Measurements from ENCODE around the gene MLLT6. TPM values are rescaled to one million over a fixed set of nuclear protein-coding genes. Genes with fewer than 3 reads are reported as not detected.

MLLT6 gene
- polyA plus RNA-seq, 1 donor from 2014 or later, result 7.9 TPM

DNA sequence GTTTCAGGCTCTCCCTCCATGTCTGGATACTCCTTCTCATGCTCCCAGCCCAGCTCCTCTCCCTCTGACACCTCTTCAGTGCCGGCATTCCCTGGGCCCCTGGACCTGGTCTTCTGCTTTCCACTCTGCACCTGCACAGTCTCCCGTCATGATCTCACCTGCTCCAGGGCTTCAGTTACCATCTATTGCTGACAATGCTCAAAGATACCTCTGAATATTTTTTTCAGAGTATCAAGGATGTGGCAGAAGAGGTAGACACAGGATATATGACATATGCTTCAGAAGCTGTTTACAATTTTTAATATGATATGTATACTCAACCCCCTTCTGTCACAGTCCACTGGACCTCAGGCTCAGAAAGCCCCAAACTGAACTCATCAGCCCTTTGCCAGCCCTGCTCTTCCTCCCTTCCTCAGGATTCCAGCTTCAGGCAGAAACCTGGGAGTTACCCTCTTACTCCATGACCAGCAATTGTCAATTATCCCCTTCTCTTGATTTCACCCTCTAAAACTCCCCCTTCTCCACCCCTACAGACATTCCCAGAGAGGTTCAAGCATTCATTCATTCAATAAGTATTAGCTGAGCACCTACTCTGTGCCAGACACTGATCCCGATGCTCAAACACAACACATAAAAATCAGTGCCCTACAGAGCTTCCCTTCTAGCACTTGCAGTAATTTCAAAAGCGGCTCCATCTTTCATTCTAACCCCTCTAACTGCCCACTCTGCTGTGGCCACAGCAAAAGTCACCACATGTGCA is 7.8 kb upstream of the MLLT6 start:
- Mint-ChIP-seq H3K4me3 (no peak overlapping the region), H3K9me3 (no peaks in the 10 kb centered on the region), H3K27me3 (peaks cover 2% of the 10 kb centered on the region), H3K4me1 (peaks cover 5 to 16% (median 7%) of the 10 kb centered on the region in 3 donors), H3K36me3 (no peaks in the 10 kb centered on the region), H3K27ac (peak overlapping the region; percentile 7 to 32 (median 13))

- Mint-ChIP-seq H3K4me1 (peaks cover 7 to 16% (median 11%) of the 10 kb centered on the region in 3 donors), H3K36me3 (no peaks in the 10 kb centered on the region), H3K27me3 (peaks cover 2% of the 10 kb centered on the region), H3K4me3 (no peak overlapping the region), H3K9me3 (no peaks in the 10 kb centered on the region), H3K27ac (no peak overlapping the region)
Measured at GRCh38 chr17:38698760-38699159, 6.3 kb upstream of the MLLT6 start.

GRCh38 chr17:38701504-38702165 is 3.4 kb upstream of the MLLT6 start:
- Mint-ChIP-seq H3K9me3 (no peaks in the 10 kb centered on the region), H3K4me1 (peaks cover 14 to 19% (median 14%) of the 10 kb centered on the region in 3 donors), H3K4me3 (peak overlapping the region; percentile 76 to 86 (median 82)), H3K36me3 (no peaks in the 10 kb centered on the region), H3K27me3 (peaks cover 2% of the 10 kb centered on the region), H3K27ac (peak overlapping the region; percentile 82 to 95 (median 92))

DNA sequence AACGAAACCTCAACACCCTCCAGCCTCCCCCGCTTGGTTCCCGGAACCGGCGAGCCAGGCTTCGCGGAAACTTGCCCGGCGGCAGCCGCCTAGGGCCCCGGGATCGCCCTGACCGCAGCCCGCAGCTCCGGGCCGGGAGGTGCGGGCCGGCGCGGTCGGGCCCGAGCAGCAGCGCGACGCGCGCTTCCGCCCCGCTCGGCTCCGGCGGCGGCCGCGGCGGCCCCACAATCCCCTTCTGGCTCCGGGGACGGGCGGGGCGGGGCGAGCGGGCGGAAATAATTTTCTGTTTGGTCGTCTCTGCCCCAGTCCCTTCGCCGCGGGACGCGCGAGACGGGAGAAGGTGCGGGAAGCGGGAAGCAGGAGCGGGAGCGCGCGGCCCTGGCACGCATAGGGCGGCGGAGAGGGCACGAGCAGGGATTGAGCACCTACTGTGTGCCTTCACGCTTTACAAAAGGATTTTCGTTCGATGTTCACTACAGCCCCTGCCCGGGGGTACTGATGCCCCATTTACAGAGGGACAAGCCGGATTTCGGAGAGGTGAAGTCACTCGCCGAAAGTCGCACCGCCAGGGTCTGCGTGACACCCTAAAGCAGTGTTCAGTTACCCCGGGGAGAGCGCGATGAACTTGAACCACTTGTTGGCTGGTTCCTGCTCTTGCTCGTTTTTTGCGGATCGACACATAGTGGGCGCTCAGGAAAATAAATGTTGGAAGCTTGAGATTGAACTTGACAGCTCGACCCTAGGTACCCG is 2.7 kb upstream of the MLLT6 start:
- Mint-ChIP-seq H3K36me3 (no peaks in the 10 kb centered on the region), H3K9me3 (no peaks in the 10 kb centered on the region), H3K4me1 (peaks cover 17 to 23% (median 20%) of the 10 kb centered on the region in 3 donors), H3K4me3 (peak overlapping the region; percentile 76 to 98 (median 97)), H3K27me3 (peaks cover 2% of the 10 kb centered on the region), H3K27ac (peak overlapping the region; percentile 82 to 97 (median 92))

GRCh38 chr17:38702916-38703741 is 1.9 kb upstream of the MLLT6 start:
- Mint-ChIP-seq H3K36me3 (no peaks in the 10 kb centered on the region), H3K4me3 (peak overlapping the region; percentile 76 to 98 (median 97)), H3K27me3 (peaks cover 2% of the 10 kb centered on the region), H3K27ac (peak overlapping the region; percentile 82 to 97 (median 92)), H3K4me1 (peaks cover 20 to 30% (median 20%) of the 10 kb centered on the region in 3 donors), H3K9me3 (no peaks in the 10 kb centered on the region)

GRCh38 chr17:38703742-38704605 is 1.1 kb upstream of the MLLT6 start:
- Mint-ChIP-seq H3K27ac (peak overlapping the region; percentile 82 to 97 (median 92)), H3K27me3 (peaks cover 2% of the 10 kb centered on the region), H3K9me3 (no peaks in the 10 kb centered on the region), H3K4me3 (peak overlapping the region; percentile 76 to 98 (median 97)), H3K4me1 (peaks cover 20 to 31% (median 20%) of the 10 kb centered on the region in 3 donors), H3K36me3 (no peaks in the 10 kb centered on the region)

GRCh38 chr17:38705523-38705802 is 390 bp downstream of the MLLT6 start:
- no peaks in the 10 kb centered on the region for H3K9me3 Mint-ChIP-seq
- H3K27ac Mint-ChIP-seq, result peak overlapping the region in 1 of 3 donors; percentile 92
- H3K36me3 Mint-ChIP-seq, result no peaks in the 10 kb centered on the region
- peaks cover 2% of the 10 kb centered on the region for H3K27me3 Mint-ChIP-seq
- peaks cover 20 to 38% (median 22%) of the 10 kb centered on the region in 3 donors for H3K4me1 Mint-ChIP-seq
- H3K4me3 Mint-ChIP-seq, result peak overlapping the region; percentile 52 to 95 (median 84)

DNA sequence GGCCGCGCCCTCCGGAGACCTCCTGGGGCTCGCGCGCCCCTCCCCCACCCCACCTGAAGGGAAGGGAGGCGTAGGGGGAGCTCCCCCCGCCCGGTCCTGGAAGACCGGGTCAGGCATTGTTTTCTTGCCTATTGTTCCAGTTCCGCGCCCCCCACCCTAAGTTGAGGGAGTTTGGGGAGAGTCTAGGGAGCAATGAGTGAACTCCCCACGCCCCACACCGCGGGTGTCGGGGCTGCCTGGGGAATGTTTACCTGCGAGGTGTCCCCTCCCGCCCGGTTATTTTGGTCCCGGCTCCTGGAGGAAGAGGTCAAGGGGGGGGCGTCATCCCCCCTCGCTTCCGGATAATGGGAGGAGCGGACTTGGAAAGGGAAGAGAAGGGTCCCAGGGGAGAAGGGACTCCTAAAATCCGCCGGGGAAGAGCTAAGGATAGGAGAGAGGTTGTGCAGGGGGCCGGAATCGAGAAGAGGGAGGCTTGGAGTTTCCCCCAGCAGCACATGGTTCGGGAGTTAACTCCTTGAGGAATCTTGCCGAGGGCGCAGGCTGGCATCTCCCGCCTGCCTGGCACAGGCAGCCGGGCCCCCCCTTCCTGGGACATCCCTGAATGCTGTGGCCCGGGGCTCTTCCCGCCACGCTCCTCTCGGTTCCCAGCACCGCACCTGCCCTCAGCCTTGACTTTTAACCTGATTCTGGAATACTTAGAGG is 881 bp downstream of the MLLT6 start:
- H3K36me3 Mint-ChIP-seq, result no peaks in the 10 kb centered on the region
- H3K4me1 Mint-ChIP-seq, result peaks cover 20 to 36% (median 22%) of the 10 kb centered on the region in 3 donors
- peaks cover 2% of the 10 kb centered on the region for H3K27me3 Mint-ChIP-seq
- peak overlapping the region; percentile 89 to 96 (median 94) for H3K27ac Mint-ChIP-seq
- H3K4me3 Mint-ChIP-seq, result peak overlapping the region; percentile 76 to 97 (median 94)
- H3K9me3 Mint-ChIP-seq, result no peaks in the 10 kb centered on the region

DNA sequence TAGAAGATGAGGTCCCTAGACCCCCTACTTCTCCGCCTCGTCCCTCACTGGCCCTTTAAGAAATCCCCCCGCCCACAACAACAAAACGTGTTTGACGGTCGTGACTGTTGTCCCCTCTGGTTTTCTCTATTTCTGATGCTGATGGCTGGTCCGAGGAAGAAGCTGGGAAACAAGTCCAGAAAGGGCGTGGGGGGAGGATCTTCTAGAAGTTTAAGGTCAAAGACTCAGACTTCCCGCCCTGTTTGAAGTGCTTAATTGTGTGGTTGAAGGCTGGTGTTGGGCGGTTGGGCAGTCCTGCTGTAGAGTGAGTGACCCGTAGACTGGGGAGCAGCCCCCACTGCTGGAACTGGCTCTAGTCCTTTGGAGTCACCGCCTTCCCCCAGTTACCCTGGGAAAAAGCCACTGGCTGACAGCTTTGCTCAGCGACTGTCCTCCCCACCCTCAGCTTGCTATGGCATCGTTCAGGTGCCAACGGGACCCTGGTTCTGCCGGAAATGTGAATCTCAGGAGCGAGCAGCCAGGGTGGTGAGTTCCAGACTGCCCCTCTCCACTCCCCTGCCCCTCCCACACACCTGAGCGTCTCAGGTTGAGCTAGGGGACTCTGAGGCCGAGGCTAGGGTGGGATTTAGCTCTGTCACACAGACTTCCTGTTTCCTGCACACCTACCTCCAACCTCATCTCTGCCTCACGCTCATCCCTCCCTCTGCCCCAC is 1.6 kb downstream of the MLLT6 start:
- H3K27ac Mint-ChIP-seq, result peak overlapping the region; percentile 89 to 96 (median 94)
- no peaks in the 10 kb centered on the region for H3K36me3 Mint-ChIP-seq
- no peaks in the 10 kb centered on the region for H3K9me3 Mint-ChIP-seq
- peak overlapping the region; percentile 76 to 97 (median 94) for H3K4me3 Mint-ChIP-seq
- no peaks in the 10 kb centered on the region for H3K27me3 Mint-ChIP-seq
- H3K4me1 Mint-ChIP-seq, result peaks cover 15 to 30% (median 19%) of the 10 kb centered on the region in 3 donors

DNA sequence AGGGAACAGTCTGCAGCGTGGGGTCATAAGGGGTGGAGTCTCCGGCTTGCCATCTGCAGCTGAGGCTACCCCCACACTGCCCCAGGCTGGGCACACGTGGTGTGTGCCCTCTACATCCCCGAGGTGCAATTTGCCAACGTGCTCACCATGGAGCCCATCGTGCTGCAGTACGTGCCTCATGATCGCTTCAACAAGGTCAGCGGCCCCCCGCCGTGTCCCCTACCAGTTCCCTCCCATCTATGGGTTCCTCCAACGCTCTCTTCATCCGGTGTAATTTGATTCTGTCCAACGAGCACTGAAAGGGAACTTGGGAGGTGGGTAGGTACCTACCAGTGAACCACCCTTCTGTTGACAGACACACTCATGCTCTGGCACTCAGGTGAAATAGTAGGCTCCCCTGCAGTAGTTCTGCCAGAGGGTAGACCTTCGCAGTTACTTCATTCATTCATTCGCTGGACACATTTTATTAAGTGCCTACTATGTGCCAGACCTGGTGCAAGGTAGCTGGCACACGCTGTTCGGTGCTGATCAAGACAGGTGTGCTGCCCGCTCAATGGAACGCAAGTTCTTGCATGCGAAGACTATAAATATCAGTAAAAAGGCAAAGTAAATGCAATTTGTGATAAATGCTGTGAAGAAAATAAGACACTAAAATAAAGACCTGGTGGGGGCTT is 2.7 kb downstream of the MLLT6 start:
- H3K27ac Mint-ChIP-seq, result peak overlapping the region in 2 of 3 donors; percentile 90 to 96
- no peaks in the 10 kb centered on the region for H3K36me3 Mint-ChIP-seq
- no peaks in the 10 kb centered on the region for H3K27me3 Mint-ChIP-seq
- H3K4me1 Mint-ChIP-seq, result peaks cover 15 to 29% (median 19%) of the 10 kb centered on the region in 3 donors
- H3K9me3 Mint-ChIP-seq, result no peaks in the 10 kb centered on the region
- H3K4me3 Mint-ChIP-seq, result peak overlapping the region; percentile 42 to 71 (median 64)

DNA sequence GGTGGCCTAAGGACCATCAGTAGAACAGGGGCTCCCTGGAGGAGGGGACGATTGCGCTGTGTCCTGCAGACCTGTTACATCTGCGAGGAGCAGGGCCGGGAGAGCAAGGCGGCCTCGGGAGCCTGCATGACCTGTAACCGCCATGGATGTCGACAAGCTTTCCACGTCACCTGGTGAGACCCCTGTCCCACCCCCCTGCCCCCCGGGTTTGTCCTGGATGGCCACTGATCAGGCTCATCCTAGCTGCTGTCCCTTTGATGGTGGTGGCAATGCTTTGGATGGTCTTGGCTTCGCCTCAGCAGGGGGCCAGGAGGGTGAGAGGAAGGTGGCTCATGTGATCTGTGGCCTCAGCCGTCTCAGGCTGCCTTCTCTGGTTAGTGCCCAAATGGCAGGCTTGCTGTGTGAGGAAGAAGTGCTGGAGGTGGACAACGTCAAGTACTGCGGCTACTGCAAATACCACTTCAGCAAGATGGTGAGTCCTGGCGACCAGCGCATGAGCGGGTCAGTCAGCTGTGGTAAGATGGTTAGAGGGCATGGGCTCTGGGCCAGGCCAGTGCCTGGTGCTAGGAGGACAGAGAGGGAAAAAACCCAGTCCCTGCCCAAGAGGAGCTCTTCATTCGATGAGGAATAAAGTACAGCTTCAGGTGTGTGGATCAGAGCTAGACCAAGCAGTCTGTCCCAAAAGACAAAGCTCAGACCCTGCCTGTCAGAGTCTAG is 4.2 kb downstream of the MLLT6 start:
- Mint-ChIP-seq H3K4me1 (peaks cover 8 to 29% (median 18%) of the 10 kb centered on the region in 3 donors), H3K27ac (peak overlapping the region in 2 of 3 donors; percentile 19 to 32), H3K36me3 (no peaks in the 10 kb centered on the region), H3K27me3 (no peaks in the 10 kb centered on the region), H3K9me3 (no peaks in the 10 kb centered on the region), H3K4me3 (peak overlapping the region in 1 of 4 donors; percentile 39)

Measured in IgD-negative memory B cell (primary cell).